Articular chondrocyte of knee joint (primary cell): ENCODE results near the gene SPDYE11. TPM values are rescaled to one million over a fixed set of nuclear protein-coding genes. Genes with fewer than 3 reads are reported as not detected.

Experiments used
- small RNA-seq: library from RNA; depleted of rRNA; stranded (forward); fragments of <200 nt; gene quantifications from one replicate; pipeline ENCODE3, GENCODE V24; 2012
- total RNA-seq: library from RNA; depleted of rRNA; stranded (reverse); fragments of >200 nt; gene quantifications from 2 replicates; pipeline ENCODE4 v1.2.3, GENCODE V29; 2012

The SPDYE11 gene, protein sequence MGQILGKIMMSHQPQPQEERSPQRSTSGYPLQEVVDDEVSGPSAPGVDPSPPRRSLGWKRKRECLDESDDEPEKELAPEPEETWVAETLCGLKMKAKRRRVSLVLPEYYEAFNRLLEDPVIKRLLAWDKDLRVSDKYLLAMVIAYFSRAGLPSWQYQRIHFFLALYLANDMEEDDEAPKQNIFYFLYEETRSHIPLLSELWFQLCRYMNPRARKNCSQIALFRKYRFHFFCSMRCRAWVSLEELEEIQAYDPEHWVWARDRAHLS
- under 0.01 TPM in 1 of 2 replicates, not detected in the other for total RNA-seq

DNA sequence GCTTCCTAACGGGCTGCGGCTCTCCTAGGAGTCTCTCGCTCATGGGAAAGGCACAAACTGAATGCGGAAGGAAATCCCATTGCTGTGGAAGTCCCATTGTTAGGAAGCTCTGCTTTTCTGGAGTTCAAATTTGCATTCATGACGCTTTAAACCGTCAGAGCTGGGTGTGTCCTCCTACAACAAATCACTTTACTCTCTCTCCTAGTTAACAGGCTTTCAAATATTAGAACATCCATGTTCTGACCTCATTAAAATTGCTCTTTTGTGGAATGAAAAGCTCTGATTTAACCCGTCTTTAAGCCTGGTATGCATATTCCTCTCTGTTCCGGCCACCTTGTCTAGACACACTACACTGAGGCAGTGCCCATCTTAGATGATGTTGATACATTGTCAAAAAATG is at the start of gene SPDYE11:
TSS of gene SPDYE11 (minus strand) at position 101 of the 400 bp plus-strand sequence. CDS start 1,800 bp downstream, outside the sequence.

DNA sequence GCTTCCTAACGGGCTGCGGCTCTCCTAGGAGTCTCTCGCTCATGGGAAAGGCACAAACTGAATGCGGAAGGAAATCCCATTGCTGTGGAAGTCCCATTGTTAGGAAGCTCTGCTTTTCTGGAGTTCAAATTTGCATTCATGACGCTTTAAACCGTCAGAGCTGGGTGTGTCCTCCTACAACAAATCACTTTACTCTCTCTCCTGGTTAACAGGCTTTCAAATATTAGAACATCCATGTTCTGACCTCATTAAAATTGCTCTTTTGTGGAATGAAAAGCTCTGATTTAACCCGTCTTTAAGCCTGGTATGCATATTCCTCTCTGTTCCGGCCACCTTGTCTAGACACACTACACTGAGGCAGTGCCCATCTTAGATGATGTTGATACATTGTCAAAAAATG is 28.2 kb upstream of the SPDYE11 start, which contains the start of gene SPDYE9:
TSS of gene SPDYE9 (minus strand) at position 101 of the 400 bp plus-strand sequence. CDS start 1,800 bp downstream, outside the sequence.

GRCh38 chr7:73029666-73030065 is 28.0 kb downstream of the SPDYE11 start, which contains the start of gene SPDYE8:
SPDYE8 (minus strand) TSS chr7:73029766; CDS start chr7:73027966, 1,800 bp downstream.

Small RNA genes within 50 kb of the gene (small RNA-seq; reads per million reads assigned to genes)
- gene RF00019 = not detected

Other genes with a start within 250 kb of the SPDYE11 start
- 0.86 and 3.9 TPM in 2 replicates for gene TYW1B, start 229.7 kb downstream of the SPDYE11 start, total RNA-seq
- gene POM121, start 132.8 kb downstream of the SPDYE11 start, total RNA-seq = 6.4 and 7.2 TPM in 2 replicates
- gene TRIM74, start 88.4 kb downstream of the SPDYE11 start, total RNA-seq = 0.13 TPM in 1 of 2 replicates, not detected in the other
- not detected in 2 replicates for gene SPDYE8, start 28.1 kb downstream of the SPDYE11 start, total RNA-seq
- gene SPDYE9, start 28.1 kb upstream of the SPDYE11 start, total RNA-seq = under 0.01 TPM in 1 of 2 replicates, not detected in the other